ENCODE results near the gene NFATC1.

GRCh38 chr18:79552696-79553095 lies 157.0 kb downstream of the NFATC1 start:
- TF ChIP-seq CTCF (IDR thresholded peaks at IDR 0.05 in 4 of 5, conservative IDR thresholded peaks at IDR 0.05 in 1 of 5) (no peak), POLR2A (IDR thresholded peaks at IDR 0.05) (no peak)
